NK-92 treated with Interleukin-12 subunit alpha and Interleukin-12 subunit beta, amount 100 ng/mL, for 24 hours (cell line): ENCODE results near the gene ATP8B3.
A peak's percentile ranks its signal among the peaks of the same experiment; 100 is the strongest.

Experiments used
- DNase-seq: peaks from one replicate; lab custom pipeline; 2025; lab: John Stamatoyannopoulos, UW

Gene ATP8B3

DNA sequence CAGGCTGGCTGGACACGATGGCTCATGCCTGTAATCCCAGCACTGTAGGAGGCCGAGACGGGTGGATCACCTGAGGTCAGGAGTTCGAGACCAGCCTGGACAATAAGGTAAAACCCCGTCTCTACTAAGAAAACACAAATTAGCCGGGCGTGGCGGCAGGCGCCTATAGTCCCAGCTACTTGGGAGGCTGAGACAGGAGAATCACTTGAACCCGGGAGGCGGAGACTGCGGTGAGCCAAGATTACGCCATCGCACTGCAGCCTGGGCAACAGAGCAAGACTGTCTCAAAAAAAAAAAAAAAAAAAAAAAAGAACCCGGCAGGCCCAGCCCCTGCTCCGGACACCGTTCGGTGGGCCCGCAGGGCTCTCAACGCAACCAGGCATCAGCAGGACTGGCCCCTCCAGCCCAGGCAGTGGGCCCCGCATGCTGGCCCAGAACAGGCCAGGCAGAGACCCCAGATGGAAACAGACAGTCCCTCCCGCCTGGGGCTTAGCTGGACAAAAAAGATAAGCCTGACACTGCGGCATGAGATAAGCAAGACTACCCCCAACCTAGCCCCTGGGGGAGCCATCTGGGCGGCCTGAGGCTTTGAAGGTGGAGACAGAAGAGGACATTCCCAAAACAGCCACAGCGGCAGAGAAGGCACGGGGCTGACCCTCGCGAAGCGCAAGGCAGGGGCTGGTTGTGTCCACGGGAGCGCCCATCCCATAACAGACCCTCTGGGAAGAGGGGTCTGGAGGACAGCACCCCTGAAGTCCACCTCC, 24.6 kb upstream of the ATP8B3 start:
- DNase-seq, result no peak

DNA sequence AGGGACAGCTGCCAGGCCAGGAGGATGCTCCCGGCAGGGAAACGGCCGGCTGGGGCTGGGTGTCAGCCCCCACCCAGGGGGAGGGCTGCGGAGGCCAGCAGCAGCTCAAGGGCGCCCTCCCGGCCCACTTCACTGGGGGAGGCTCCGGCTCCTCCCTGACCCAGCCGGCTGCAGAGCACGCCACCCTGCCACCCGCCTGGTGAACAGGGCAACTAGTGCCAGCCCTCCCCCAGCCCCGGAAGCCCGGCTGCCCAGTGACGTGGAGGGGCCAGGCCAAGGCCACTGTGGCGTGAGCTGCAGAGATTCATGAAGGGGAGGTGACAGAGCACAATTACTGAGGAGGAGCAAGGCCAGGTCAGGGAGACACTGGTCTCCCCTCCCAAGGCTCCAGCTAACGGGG, 21.5 kb upstream of the ATP8B3 start:
- DNase-seq, result no peak

DNA sequence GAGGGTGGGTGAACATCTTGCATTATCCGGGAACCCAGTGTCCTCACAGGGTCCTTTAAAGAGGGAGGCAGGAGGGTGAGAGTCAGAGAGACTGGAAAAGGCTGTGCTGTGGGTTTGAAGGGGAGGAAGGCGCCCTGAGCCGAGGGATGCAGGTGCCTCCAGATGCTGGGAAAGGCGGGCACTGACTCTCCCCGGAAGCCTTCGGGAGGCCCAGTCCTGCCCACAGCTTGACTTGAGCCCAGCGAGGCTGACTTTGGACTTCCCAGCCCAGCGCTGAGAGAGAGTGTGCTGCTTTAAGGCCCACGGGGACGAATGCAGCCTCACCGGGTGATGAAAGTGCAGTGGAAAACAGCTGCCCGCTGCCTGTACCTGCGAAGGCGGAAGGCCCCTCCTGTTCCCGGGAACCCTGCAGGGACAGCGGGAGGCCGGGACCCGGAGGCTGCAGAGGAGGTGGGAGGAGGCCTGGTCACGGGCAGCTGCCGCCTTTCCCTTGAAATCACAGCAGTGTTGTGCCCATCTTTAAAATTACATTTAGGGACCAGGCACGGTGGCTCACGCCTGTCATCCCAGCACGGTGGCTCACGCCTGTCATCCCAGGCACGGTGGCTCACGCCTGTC, 20.1 kb upstream of the ATP8B3 start:
- DNase-seq, result no peak

DNA sequence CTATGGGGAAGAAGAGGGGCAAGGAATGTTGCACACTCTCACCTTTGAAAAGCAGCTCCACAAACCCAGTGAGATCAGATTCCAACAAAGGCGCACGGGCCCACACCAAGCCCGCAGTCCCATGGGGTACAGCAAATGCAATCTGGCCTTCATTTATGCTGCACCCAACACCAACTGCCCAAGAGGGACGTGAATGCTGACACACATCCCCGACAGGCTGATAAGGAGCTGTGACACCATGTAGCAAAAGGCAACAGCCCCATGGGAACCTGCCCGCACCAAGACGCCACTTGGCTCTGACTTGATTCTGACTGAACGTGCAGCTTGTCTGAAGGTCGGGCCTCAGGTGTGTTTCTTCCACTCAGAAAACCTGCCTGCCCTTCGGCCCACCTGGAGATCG, 18.9 kb upstream of the ATP8B3 start:
- DNase-seq, result no peak

DNA sequence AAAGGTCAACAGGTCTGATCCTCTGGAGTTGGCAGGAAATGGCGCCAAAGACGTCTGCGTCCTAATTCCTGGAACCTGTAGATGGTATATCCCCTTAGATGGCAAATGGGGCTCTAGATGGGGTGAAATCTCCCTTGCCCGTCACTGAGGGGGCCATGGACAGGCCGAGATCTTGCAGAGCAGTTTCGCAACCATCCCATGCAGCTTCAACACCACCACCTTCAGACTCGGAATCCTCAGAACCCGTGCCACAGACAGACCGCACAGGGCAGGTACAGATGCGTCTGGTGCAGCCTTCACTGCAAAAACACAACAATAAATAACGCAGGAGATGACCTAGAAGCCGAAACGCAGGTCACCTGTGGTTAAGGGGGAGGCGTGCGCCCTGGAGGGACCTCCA, 18.5 kb upstream of the ATP8B3 start:
- no peak for DNase-seq

DNA sequence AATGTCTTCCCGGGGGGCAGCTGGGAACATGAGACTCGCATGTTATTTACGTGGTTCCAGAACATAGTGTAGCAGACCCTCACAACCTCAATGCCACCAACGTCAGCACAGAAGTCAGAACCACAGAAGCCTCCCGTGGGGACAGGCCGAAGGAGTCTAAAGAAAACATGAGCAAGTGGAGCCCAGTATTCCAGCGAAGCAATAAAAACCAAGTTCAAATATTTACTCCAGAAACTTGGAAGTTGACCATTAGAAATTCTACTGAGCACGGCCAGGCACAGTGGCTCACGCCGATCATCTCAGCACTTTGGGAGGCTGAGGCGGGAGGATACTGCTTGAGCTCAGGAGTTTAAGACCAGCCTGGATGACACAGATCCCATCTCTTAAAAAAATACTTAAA, 17.9 kb upstream of the ATP8B3 start:
- no peak for DNase-seq

DNA sequence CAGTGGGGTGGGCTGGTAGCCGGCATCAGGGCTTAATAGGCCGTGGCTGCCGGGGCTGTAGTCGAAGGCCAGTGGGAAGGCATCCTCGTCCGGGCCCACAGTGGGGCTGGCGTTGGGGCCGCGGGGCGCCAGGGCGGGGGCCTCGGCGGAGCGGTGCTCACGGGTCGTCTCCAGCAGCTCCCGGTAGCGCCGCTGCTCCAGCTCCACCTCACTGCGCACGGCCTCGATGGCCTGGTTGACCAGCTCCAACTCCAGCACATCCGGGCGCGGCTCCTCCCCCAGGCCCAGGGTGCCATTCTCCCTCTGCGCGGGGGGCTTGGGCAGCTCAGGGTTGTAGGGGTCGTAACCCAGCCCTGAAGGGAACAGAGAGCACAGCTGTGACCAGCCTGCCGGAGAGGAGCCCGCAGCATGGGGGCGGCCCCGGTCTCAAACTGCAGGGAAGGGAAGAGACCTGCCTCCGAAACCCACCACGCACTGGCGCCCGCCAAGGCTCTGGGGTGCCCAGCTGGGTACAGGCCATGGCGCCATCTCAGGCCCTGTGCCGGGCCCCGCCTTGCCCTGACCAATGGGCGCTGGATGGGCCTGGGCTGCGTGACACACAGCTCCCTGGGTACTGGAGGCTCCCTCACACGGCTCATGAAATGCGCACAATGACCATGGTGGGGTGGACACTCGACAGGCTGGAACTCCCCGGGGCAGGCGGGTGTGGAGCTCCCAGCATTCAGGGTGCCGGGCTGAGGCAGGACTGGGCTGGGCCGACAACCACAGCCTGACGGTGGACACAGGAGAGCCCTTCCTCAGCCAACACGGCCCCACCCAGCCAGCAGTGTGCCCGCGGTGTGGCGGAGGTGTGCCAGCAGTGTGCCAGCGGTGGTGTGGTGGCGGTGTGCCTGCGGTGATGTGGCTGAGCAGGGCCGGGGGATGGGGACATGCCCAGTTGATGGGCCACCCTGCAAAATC, 16.5 kb upstream of the ATP8B3 start:
- no peak for DNase-seq

DNA sequence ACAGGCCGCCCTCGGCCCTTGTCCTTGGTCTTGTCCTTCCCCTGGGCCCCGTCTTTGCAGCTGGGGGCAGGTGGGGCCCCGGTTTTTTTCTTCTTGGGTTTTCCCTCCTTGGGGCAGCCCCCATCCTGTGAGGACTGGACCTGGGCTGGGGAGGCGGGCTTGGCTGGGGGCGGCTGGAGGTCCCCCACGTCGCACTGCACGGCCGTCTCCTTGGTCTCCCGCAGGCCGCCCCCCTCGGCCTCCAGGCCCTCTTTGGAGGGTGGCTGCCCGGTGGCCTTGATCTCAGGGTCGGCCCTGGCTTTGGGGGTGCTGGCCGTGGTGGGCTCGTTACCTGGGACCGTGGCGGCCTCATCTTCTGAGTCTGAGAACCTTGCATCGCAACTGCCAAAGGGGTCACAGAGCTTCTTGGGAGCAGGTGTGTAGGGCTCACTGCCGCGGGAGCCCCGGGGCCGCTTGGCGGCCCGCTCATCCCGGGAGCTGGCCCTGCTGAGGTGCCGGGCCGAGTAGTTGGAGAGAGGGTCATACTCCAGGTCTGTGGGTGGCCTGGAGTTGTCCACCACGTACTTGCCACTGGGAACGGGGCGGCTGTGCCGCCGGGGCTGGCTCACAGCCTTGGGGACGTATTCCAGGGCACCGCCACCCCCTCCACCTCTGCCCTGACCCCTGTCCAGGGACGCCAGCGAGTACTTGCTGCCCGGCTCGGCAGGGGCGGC, 15.6 kb upstream of the ATP8B3 start:
- DNase-seq, result no peak

DNA sequence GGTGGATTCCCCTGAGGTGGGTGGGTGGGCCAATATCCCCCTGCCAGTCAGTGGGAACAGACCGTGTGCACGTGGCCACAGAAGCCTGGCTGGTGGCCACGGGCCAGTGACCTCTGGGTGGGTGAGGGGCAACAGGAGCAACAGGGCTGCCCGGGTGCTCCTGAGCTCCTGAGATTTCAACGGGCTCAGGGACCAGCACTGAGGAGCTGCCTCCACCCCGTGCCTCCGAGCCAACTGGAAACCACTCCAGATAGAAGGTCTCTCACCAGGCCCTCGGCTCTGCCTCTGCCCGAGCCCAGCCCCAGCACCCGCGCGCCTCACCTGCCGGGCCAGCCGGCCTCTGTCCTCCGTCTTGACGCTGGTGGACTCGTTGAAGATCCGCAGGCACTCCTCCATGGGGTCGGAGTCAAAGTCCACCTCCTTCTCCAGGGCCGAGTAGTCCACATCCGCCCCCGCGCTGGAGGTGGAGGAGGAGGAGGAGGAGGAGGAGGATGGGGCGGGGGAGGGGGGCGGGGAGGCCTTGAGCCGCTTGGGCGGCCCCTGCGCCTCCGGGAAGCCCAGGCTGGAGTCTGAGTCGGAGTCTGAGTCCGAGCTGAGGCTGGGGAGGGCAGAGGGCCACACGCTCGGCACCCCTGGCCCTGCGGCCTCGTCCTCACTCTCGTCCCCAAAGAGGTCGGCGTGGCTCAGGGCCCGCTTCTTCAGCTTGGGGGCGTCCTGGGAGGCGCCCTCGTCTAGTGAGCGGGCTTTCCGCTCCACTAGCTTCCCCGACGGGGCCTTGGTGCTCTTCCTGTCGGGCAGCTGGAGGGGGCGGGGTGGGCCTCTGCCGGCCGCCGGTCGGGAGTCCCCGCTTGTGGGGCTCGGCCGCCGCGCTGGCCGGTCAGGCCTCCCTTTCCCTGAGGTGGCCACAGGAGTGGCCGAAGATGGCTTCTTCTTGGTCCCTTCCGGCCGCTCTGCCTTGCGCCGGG, 14.8 kb upstream of the ATP8B3 start:
- no peak for DNase-seq

DNA sequence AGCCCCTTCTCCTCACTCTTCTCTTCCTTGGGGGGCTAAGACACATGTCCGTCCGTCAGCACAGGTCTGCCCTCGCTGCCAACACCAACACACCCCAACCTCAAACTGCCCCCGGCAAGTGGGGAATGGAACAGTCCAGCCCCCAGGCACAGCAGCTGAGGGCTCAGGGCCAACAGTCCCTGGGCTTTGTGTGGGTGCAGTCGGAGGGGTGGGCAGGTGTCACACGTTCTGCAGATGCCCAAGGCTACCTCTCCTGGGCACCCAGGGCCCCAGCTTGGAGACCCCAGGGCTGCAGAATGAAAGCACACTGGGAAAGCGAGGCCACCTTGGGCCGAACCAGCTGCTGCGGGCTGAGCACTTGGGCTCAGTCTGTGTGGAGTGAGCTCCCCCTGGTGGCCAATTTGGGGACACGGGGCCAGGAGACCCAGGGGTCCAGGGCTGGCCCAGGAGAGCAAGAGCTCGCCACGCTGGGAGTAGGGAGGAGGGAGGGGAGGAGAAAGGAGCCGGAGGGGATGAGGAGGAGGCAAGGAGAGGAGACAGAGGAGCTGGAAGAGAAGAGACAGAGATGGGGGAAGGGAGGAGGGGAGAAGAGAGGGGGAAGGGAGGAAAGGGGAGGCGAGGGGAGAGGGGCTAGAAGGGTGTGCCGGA, 14.0 kb upstream of the ATP8B3 start:
- DNase-seq, result peak; percentile 43

DNA sequence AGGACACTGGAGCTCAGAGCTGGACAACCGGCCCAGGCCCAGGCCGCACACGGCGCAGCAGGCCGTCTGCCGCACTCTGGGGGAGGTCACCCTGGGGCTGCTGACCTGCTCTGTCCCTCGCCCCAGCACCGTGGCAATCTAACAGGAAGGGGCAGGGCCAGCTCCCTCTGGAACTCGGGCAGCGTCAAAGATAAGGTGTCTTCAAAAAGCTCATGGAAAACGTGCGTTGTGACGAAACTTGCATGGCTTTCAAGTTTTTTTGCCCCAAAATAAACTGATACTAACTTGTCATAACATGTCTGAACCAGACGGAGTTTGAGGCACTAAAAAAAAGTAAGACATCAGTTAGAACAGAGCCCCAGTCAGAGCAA, 12.2 kb upstream of the ATP8B3 start:
- DNase-seq, result no peak

DNA sequence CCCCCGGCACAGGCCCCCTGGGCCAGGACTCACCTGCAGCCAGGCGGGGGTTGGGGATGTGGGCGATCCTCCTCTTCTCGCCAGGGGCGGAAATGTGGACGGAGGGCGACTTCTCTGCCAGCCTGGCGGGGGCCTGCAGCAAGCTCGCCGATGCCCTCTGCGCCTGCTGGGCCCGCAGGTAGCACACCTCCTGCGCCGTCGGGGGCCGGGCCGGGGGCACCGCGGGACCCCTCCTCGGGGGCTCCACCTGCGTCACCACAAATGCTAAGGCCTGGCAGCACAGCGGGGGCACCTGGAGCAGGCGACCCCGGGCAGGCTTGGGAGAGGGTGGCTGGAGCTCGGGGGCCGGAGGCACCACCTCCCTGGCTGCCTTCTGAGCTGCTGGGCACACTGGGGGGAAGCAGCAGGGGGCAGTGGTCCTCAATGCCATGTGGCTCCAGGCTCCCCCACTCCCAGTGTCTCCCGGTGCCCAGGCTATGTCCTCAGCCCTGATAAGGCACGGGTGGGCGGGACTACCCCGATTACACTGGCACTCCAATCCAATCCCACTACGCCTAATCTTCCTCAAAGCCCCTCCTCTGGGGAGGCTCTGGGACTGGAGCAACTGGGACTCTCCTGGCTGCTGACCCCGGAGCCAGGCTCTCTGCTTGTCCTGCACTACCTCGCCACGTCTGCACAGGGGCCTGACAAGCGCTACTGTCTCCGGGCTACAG, 11.6 kb upstream of the ATP8B3 start:
- DNase-seq, result no peak

DNA sequence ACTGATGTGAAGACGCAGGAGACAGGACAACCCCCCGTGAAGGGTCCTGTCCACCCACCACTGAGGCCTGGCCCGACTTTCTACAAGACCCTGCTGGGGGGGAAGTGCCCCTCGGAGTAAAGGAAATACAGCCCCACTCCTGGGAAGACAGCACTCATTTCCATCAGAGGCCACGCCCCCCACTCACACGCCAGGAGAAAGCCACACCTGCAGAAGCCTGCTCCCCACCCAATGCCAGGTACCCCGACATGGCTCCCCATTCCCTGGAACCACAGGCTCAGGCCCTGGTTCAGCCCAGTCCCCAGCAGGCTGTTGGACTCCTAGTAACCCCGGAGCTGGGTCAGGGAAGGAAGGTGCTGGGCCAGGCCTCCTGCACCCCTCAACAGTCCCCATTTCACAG, 10.9 kb upstream of the ATP8B3 start:
- no peak for DNase-seq

DNA sequence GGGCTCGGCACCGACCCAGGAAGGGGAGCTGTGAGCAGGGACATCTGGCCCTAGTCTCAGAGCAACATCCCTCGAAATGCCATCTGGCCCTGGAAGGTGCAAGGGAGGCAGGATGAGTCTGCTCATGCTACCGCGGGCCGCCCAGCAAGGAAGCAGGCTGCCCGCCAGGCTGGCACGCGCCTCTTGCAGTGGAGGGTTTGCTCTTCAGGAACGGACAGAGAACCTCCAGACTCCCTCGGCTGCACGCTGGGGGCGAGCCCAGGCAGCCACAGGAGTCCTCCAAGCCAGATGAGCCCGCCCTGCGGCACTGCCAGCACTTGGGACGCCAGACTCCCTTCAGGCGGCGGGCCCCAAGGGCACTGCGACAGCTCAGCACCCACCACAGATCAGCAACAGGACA, 10.1 kb upstream of the ATP8B3 start:
- DNase-seq, result no peak

DNA sequence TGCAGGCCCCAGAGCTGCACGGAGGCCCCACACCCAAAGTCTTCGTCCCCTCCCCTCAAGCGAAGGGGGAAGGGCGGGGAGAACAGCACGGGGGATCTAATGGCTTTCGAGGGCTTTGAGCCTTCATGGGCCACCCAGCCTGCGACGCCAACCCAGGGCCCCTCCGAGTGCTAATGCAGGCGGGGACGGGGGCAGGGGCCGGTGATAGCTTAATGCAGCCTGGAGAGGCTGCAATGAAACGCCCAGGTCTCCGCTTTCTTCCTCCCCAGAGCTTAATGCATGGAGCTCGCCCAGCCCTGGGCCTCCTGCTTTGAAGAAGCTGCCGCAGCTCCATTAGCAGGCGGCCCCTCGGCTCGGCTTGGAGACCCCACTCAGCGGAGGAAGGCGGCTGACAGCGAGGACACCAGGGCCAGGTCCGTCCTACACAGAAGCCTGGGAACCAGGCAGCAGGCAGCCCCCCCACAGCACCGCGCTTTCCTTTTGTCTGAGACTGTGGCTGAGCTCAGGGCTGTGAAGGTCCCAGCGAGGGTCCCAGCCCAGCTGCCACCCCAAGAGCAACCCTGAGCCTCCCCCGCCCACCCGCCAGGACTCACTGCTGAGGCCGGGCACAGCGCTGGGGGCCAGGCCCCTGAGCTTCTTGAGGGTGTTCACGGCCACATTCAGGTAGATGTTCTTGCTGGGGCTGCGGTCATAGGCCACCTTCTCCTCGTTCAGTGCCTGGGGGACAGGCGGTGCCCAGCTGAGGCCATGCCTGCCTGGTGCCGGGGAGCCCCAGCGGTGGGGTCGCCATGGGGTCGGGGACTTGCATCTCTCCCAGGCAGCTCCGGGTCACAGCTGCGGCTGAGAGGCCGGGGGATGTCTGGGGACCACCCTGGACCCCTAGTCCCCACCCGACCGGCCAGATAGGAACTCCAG, 7.5 kb upstream of the ATP8B3 start:
- DNase-seq, result no peak

DNA sequence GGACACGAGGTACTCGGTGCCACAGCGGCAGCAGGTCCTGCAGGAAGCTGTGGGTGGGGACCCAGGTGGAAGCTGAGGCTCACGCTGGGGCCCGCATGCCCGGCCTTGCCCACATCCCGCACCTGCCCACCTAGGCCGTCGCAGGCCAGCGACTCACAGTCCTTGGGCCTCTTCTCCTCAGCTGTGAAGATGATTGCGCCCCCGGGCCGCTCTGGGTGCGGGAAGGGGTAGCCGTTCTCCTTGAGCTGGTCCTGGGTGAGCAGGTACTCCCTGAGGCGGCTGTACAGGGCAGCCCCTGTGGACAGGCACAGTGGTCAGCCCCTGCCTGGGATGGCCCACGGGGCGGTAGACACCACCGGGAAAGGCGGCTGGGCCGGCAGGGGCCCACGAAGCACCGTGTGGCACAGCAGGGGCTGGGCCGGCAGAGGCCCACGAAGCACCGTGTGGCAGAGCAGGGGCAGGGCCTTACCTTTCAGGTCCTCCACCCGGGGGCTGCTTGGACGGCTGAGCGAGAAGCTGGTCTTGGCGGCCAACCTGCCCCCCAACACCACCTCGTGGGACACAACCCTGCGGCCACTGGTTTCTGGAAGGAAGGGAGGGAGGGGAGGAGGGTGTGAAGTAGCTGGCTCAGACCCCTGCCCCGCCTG, 6.6 kb upstream of the ATP8B3 start:
- DNase-seq, result no peak

DNA sequence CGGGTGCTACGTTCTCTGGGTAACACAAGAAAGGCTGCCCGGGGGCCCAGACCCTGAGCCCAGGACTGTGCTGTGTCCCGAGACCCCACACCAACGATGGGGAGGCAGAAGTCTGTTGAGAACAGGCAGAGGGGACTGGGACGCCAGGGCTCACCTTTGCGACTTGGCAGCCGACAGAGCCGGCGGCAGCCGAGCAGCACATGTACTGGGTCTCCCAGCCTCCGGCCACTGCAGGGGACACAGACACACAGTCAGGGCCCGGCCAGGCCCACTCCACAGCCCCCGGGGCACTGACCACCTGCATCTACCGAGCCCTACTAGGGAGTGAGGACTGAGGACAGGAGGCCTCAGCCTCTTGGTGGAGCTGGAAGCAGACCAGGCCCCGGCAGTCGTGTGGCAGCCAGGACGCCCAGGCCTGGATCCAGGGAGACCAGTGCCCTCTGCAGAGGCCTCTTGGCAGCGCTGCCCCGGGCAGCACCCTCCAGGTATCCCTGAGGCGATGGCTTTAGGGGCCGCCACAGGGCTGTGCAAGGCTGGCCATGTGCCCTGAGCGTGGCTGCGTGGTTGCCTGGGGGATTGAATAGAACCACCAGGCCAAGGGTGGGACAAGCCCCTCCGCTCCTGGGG, 5.6 kb upstream of the ATP8B3 start:
- no peak for DNase-seq
